Kidney (tissue), 14 donors: ENCODE data around the gene CD40. TPM values are rescaled to one million over a fixed set of nuclear protein-coding genes. Genes with fewer than 3 reads are reported as not detected.

ENCODE experiments used
- DNase-seq, 5 donors: peaks; one replicate each; pipeline ENCODE4 v3.0.0-alpha.2; 2013 to 2020
- FAIRE-seq: peaks from 2 replicates; lab custom pipeline; 2012; peaks lifted over from hg19 to GRCh38; lab: Jason Lieb, UNC
- H3K27ac ChIP-seq, 2 donors: one replicate each; pipeline ENCODE4 v1.7.0; 2013; ENCODE audit warnings: low read depth in 2 of 2, low read length in 2 of 2, inconsistent platforms in 1 of 2
- H3K27me3 ChIP-seq: one replicate; pipeline ENCODE4 v1.7.1; 2013; ENCODE audit warnings: low read length, inconsistent platforms; ENCODE audit not compliant: control insufficient read depth, insufficient read depth
- H3K36me3 ChIP-seq, 3 donors: one replicate each; pipeline versions ENCODE4 v1.7.0 to v1.7.1; 2013; ENCODE audit warnings: low read length in 3 of 3, control low read depth in 1 of 3, inconsistent platforms in 1 of 3; ENCODE audit not compliant: insufficient read depth in 3 of 3, control insufficient read depth in 2 of 3
- H3K4me1 ChIP-seq, 3 donors: one replicate each; pipeline versions ENCODE4 v1.7.0 to v1.7.1; 2013; ENCODE audit warnings: low read length in 3 of 3, inconsistent platforms in 1 of 3, low read depth in 1 of 3; ENCODE audit not compliant: control insufficient read depth in 2 of 3, insufficient read depth in 2 of 3
- H3K4me3 ChIP-seq, 3 donors: one replicate each; pipeline versions ENCODE4 v1.7.0 to v1.8.1; 2013; ENCODE audit warnings: low read length in 3 of 3, control low read depth in 1 of 3, inconsistent platforms in 1 of 3
- H3K9ac ChIP-seq, 3 donors: one replicate each; pipeline versions ENCODE4 v1.7.0 to v1.7.1; 2013; ENCODE audit warnings: low read length in 3 of 3, control low read depth in 1 of 3, inconsistent platforms in 1 of 3
- H3K9me3 ChIP-seq, 3 donors: one replicate each; pipeline versions ENCODE4 v1.7.0 to v1.7.1; 2013; ENCODE audit warnings: low read length in 3 of 3, control low read depth in 1 of 3, inconsistent platforms in 1 of 3; ENCODE audit not compliant: control insufficient read depth in 2 of 3, insufficient read depth in 1 of 3
- CTCF ChIP-seq: IDR thresholded peaks from 3 replicates; pipeline ENCODE4 v1.5.1; 2012; ENCODE audit warnings: mild to moderate bottlenecking, moderate library complexity, borderline replicate concordance; ENCODE audit not compliant: insufficient read depth; ENCODE audit errors: extremely low read depth
- intact Hi-C: fragments of 100-400 bp; cut with DNase I; formaldehyde crosslinking; loops from one replicate; pipeline ENCODE4 v1.11.1; 2022
- polyA plus RNA-seq: library from polyadenylated mRNA; stranded (reverse); fragments of 350-450 nt; fragmentation: Illumina TruSeq; extraction: RNeasy Lipid Tissue Mini Kit (QIAGEN cat#74804); gene quantifications from one replicate; pipeline ENCODE4 v1.2.3, GENCODE V29; 2014; ENCODE audit warnings: low read depth, low replicate concordance; ENCODE audit not compliant: insufficient read depth
- total RNA-seq: library from RNA; stranded (reverse); fragmentation: NEBNext Ultra II Directional; extraction: Animal tissue kit (Norgen Biotek cat#: 25700); gene quantifications from one replicate; pipeline ENCODE4 v1.2.1, GENCODE V29; 2021
- donor health status: control.
- donor health status: control.
- donor health status: control.
- donor health status: control.
- donor health status: control.
- donor health status: DM: yes; HTN: yes; CAD: no.
- donor health status: Normal renal cell carcinoma (clear cell type).

CD40 gene
- total and polyA plus RNA-seq, 2 donors from 2014 or later, result 15.7 to 25.2 TPM

GRCh38 chr20:46118481-46119020, 437 bp downstream of the CD40 start:
- intact Hi-C loops, result no loop called here
- Histone ChIP-seq H3K9me3 (no peaks in the 10 kb centered on the region), H3K4me1 (peaks cover 0 to 2% (median 0%) of the 10 kb centered on the region in 3 donors), H3K36me3 (no peaks in the 10 kb centered on the region), H3K4me3 (peak overlapping the region in 2 of 3 donors; percentile 45 to 71), H3K27ac (peak overlapping the region; percentile 71 to 78), H3K27me3 (no peaks in the 10 kb centered on the region), H3K9ac (peak overlapping the region in 1 of 3 donors; percentile 59)
- no peak for TF ChIP-seq CTCF
- no peak for FAIRE-seq
- peak in 1 of 5 donors; percentile 82 for DNase-seq

DNA sequence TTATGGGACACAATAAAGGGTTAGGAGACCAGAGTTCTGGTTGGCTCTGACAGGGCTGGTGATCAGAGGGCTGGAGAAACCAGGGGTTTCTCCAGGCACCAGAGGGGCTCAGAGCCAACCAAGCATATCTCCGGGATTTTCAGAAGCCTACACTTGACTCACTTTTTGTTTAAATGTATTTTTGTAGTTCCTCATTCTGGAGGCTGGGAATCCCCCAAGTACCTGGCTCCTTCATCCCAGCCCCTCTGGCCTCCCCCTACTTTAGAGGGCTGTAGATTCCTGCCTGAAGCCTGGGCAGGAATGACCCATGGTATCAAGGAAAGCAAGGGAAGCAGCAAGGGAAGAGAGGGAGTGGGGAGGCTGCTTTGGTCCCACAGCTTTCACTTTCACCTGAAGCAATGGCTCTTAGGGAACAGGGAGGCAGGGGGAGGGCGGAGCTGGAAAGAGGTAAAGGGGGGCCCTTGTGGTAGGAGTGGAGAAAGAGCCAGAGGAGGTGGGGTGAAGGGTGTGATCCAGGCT, 973 bp downstream of the CD40 start:
- Histone ChIP-seq H3K9ac (no peak overlapping the region), H3K4me3 (peak overlapping the region in 1 of 3 donors; percentile 45), H3K9me3 (no peaks in the 10 kb centered on the region), H3K36me3 (no peaks in the 10 kb centered on the region), H3K27ac (peak overlapping the region in 1 of 2 donors; percentile 71), H3K4me1 (peaks cover 0 to 2% (median 0%) of the 10 kb centered on the region in 3 donors), H3K27me3 (no peaks in the 10 kb centered on the region)
- TF ChIP-seq CTCF, result no peak
- FAIRE-seq (no peak), DNase-seq (peak in 1 of 5 donors; percentile 36)
- intact Hi-C loops, result no loop called here

DNA sequence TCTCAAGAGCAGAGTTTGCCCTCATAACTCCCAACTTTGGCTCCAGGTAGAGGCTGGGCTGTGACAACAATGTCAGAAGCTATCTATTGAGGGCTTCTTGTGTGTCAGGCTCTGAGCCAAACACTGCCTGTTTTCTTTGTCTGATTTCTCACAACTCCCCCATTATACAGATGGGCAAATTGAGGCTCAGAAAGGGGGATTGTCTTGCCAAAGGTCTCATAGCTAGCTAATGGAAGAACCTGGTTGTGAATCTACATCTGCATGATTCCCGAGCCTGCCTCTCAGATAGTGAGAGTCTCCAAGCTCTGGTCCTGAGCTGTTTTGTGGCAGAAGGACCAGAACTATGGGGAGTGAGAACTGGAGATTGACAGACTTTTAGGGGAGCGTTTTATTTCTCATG, 1.4 kb downstream of the CD40 start:
- FAIRE-seq (no peak), DNase-seq (no peak)
- Histone ChIP-seq H3K9ac (no peak overlapping the region), H3K27ac (peak overlapping the region in 1 of 2 donors; percentile 6), H3K27me3 (no peaks in the 10 kb centered on the region), H3K4me1 (peaks cover 0 to 2% (median 0%) of the 10 kb centered on the region in 3 donors), H3K36me3 (no peaks in the 10 kb centered on the region), H3K9me3 (no peaks in the 10 kb centered on the region), H3K4me3 (peak overlapping the region in 1 of 3 donors; percentile 16)
- TF ChIP-seq CTCF, result no peak
- intact Hi-C loops, result no loop called here
